Omental fat pad (tissue), 4 donors: ENCODE measurements around the gene C1orf94. TPM values are rescaled to one million over a fixed set of nuclear protein-coding genes. Genes with fewer than 3 reads are reported as not detected.
"Not testable (repeated sequence)": the region's sequence is repeated elsewhere in the genome, so short reads cannot be mapped to it uniquely, and the experiment has no call there.

Experiments used
- ATAC-seq: fragments of 150-250 bp; one replicate; pipeline ENCODE4 v1.9.1; 2016; ENCODE audit warnings: mild to moderate bottlenecking, moderate library complexity; ENCODE audit not compliant: low FRiP score
- DNase-seq: peaks from one replicate; pipeline ENCODE4 v3.0.0-alpha.2; 2019; ENCODE audit warnings: low spot score
- total RNA-seq, 4 donors: library from RNA; depleted of rRNA; stranded (reverse); fragments of >200 nt; gene quantifications; one replicate each; pipeline ENCODE4 v1.1.0, GENCODE V29; 2016
- TF ChIP-seq, protein P1 (sequence below), 3 donors: fragments of 450-650 bp; IDR thresholded peaks; one replicate each; pipeline ENCODE4 v1.5.1; 2016 to 2017; ENCODE audit warnings: antibody characterized with exemption in 3 of 3, mild to moderate bottlenecking in 3 of 3, moderate library complexity in 2 of 3

Gene C1orf94
- total RNA-seq, 4 donors from 2014 or later, result not detected

DNA sequence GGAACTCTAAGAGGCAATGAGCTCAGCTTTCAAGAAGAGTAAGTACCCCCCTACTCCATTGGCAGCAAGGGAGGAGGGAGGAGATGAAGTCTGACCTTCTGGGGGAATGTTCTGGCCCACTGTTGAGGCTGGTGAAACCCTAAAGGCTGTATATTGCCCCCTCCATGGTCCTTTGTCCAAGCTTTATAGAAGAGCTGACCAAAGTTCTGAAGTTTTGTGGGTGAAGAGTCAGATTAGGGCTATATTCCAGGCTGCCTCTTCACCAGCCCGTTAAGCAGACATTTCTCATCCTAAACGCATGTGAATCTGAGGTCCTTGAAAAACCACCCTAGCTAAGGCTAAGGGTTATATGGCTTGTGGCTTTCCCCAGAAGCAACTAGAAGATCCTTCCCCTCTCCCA is 1.4 kb downstream of the C1orf94 start:
- ATAC-seq, result no peak
- TF ChIP-seq, protein P1, sequence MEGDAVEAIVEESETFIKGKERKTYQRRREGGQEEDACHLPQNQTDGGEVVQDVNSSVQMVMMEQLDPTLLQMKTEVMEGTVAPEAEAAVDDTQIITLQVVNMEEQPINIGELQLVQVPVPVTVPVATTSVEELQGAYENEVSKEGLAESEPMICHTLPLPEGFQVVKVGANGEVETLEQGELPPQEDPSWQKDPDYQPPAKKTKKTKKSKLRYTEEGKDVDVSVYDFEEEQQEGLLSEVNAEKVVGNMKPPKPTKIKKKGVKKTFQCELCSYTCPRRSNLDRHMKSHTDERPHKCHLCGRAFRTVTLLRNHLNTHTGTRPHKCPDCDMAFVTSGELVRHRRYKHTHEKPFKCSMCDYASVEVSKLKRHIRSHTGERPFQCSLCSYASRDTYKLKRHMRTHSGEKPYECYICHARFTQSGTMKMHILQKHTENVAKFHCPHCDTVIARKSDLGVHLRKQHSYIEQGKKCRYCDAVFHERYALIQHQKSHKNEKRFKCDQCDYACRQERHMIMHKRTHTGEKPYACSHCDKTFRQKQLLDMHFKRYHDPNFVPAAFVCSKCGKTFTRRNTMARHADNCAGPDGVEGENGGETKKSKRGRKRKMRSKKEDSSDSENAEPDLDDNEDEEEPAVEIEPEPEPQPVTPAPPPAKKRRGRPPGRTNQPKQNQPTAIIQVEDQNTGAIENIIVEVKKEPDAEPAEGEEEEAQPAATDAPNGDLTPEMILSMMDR (IDR thresholded peaks at IDR 0.05), result no peak
- no peak for DNase-seq

DNA sequence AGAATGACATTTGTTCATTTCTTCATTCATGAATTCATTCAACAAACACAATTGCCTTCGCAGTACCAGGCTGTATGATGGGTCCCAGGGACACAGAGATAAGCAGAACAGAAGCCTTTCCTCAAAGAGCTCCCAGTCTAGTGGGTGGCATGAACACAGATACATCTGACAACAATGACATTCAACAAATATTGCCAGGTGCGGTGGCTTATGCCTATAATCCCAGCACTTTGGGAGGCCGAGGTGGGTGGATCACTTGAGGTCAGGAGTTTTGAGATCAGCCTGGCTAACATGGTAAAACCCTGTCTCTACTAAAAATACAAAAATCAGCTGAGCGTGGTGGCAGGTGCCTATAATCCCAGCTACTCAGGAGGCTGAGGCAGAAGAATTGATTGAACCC is 6.7 kb downstream of the C1orf94 start:
- not testable (repeated sequence) for DNase-seq, ATAC-seq

DNA sequence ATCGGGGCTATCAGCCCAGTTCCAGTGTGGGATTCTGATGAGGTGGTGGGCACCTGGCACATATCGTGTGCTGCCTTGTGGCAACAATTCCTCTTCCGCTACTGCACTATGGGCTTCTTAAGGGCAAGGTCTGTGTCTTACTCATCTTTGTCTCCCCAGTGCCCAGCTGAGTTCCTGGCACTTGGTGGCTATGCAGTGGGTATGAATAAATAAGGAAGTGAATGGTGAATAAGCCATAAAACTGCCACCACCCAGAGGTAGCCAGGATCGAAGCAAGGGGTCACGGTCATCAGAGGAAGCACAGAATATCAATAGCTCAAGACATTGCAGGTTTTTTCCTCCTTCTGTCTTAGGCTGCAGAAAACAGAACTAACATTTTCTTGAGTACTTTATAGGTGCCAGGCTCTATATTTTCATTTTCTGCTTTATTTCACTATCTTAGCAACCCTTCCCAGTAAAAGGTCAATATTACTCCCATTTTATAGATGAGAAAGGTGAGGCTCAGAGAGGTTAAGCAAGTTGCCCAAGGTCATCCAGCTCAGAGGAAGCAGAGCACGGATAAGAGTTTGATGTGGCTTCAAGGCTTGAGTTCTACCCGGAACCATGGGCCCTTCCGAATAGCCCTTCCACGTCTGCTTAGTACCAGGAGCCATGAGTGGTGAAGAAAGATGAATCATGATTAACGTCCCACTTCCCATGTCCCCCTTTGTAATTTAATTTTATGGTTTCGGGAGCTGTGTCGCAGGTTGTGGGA is 10.2 kb downstream of the C1orf94 start:
- DNase-seq, result no peak
- TF ChIP-seq, protein P1 (IDR thresholded peaks at IDR 0.05), result no peak

DNA sequence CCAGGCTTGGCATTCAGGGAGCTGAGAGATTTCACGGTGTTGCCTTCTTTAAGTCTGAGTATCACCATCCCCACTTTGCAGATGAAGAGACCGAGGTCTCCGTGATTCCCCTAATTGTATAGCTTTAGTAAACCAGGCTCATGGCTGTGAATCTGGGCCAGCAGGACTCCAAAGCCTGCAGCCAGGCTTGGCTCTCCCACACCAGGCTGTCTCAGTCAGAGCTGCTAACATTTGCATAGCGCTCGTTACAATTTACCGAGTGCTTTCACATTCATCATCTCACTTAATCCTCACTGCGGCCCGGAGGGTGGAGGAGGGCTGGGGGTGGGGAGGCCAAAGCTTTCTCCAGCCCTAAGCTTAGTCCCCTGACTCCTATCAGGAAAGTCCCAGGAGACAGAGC is 11.7 kb downstream of the C1orf94 start:
- TF ChIP-seq, protein P1 (IDR thresholded peaks at IDR 0.05), result no peak
- DNase-seq (no peak), ATAC-seq (no peak)

More for the DNA sequence above, 10.2 kb downstream of the C1orf94 start:
- ATAC-seq, result no peak

- DNase-seq, result no peak
- TF ChIP-seq, protein P1 (IDR thresholded peaks at IDR 0.05), result no peak
- no peak for ATAC-seq
These were observed 12.3 kb downstream of the C1orf94 start for GRCh38 chr1:34188985-34189384.

GRCh38 chr1:34190692-34191091 is 14.0 kb downstream of the C1orf94 start:
- TF ChIP-seq, protein P1 (IDR thresholded peaks at IDR 0.05), result no peak
- DNase-seq, result no peak
- ATAC-seq, result no peak

DNA sequence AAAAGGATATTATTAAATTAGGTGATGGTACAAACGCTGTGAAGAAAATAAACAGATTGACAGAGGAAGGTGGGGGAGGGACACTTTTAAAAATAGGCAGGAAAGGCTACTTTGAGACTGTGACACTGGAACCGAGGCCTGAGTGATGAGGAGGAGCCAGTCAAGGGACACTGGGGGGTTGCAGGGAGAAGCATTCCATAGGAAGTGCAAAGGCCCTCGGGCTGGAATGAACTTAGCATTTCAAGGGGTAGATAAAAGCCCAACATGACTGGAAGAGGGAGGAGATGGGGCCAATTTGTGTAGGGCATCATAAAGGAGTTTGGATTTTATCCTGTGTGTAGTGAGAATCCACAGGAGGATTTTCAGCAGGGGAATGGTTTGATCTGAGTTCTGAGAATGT is 15.9 kb downstream of the C1orf94 start:
- TF ChIP-seq, protein P1 (IDR thresholded peaks at IDR 0.05), result no peak
- ATAC-seq (no peak), DNase-seq (no peak)
